ENCODE measurements around the gene TARBP1.

TARBP1 gene

GRCh38 chr1:234435620-234436019 is 43.4 kb downstream of the TARBP1 start:
- H3K4me3 ChIP-seq (replicated peaks; ENCODE audit: low read depth, low read length), result no peak overlapping the region
- TF ChIP-seq CTCF (IDR thresholded peaks at IDR 0.05; ENCODE audit: low read length, missing control alignments), result no peak
- DNase-seq (ENCODE audit: low read depth), result no peak

- no peak for DNase-seq (ENCODE audit: low read depth)
- TF ChIP-seq CTCF (IDR thresholded peaks at IDR 0.05; ENCODE audit: low read length, missing control alignments), result no peak
- H3K4me3 ChIP-seq (replicated peaks; ENCODE audit: low read depth, low read length), result no peak overlapping the region
These were observed 44.3 kb downstream of the TARBP1 start for GRCh38 chr1:234434706-234435105.

GRCh38 chr1:234433563-234434285 is 45.3 kb downstream of the TARBP1 start:
- no peak overlapping the region for H3K4me3 ChIP-seq (replicated peaks; ENCODE audit: low read depth, low read length)
- no peak for TF ChIP-seq CTCF (IDR thresholded peaks at IDR 0.05; ENCODE audit: low read length, missing control alignments)
- DNase-seq (ENCODE audit: low read depth), result peak; percentile 66

- DNase-seq (ENCODE audit: low read depth), result no peak
- no peak for TF ChIP-seq CTCF (IDR thresholded peaks at IDR 0.05; ENCODE audit: low read length, missing control alignments)
- H3K4me3 ChIP-seq (replicated peaks; ENCODE audit: low read depth, low read length), result no peak overlapping the region
These were observed 47.7 kb downstream of the TARBP1 start for GRCh38 chr1:234431255-234431654.

GRCh38 chr1:234430691-234431090 is 48.3 kb downstream of the TARBP1 start:
- no peak for TF ChIP-seq CTCF (IDR thresholded peaks at IDR 0.05; ENCODE audit: low read length, missing control alignments)
- no peak for DNase-seq (ENCODE audit: low read depth)
- no peak overlapping the region for H3K4me3 ChIP-seq (replicated peaks; ENCODE audit: low read depth, low read length)

- H3K4me3 ChIP-seq (replicated peaks; ENCODE audit: low read depth, low read length), result no peak overlapping the region
- no peak for TF ChIP-seq CTCF (IDR thresholded peaks at IDR 0.05; ENCODE audit: low read length, missing control alignments)
- no peak for DNase-seq (ENCODE audit: low read depth)
These were observed 49.6 kb downstream of the TARBP1 start for GRCh38 chr1:234429434-234429806.

Data from fibroblast of pulmonary artery (primary cell).